8988T (cell line): ENCODE measurements around the gene MTIF3.
"Not testable (repeated sequence)": the region's sequence is repeated elsewhere in the genome, so short reads cannot be mapped to it uniquely, and the experiment has no call there.

ENCODE experiments used
- DNase-seq: peaks from one replicate; pipeline ENCODE4 v3.0.0; 2011

MTIF3 gene

DNA sequence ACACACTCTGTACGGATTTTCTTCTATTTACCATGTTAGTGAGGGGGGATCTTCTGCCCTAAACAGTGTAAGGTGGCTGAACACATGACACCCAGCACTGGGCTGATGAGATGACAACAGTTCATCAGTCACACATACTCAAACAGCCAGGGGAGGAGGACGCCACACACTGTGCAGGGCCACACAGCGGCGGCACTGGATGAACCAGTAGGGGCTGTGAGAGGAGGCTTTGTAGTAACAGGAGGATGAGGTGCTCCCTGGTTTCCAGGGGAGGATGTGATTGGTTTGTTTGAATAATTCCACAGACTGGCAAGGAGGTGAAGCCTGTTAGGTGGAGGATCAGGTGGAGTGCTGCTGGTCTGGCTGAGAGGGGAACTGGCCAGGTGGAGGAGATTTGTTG is 42.3 kb downstream of the MTIF3 start:
- DNase-seq, result no peak

DNA sequence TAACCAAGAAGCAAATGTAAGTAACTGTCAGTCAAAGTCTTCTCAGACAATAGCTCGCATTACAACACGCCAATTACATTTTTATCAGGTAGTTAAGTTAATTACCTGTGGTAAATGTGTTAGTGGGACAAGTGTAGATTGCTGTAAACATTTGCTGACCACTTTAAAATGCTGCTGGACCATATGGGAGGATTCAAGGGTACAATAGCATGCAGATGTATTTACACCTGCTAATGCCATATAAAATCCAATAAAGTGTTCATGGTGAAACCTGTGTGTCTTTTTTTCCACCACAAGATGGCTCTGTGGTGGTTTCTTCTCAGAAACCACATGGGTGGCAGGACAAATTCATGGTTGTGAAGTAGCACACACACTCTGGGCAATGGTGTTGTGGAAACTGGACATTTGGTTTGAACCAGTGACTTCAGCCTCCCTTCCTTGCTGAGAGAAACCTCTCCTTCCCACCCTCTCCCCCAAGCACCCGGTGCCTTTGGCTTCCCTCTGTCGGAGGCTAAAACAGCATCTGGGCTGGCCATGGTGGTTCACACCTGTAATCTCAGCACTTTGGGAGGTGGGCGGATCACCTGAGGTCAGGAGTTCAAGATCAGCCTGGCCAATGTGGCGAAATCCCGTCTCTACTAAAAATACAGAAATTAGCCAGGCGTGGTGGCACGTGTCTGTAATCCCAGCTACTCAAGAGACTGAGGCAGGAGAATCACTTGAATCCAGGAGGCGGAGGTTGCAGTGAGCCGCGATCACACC is 44.0 kb downstream of the MTIF3 start:
- no peak for DNase-seq

DNA sequence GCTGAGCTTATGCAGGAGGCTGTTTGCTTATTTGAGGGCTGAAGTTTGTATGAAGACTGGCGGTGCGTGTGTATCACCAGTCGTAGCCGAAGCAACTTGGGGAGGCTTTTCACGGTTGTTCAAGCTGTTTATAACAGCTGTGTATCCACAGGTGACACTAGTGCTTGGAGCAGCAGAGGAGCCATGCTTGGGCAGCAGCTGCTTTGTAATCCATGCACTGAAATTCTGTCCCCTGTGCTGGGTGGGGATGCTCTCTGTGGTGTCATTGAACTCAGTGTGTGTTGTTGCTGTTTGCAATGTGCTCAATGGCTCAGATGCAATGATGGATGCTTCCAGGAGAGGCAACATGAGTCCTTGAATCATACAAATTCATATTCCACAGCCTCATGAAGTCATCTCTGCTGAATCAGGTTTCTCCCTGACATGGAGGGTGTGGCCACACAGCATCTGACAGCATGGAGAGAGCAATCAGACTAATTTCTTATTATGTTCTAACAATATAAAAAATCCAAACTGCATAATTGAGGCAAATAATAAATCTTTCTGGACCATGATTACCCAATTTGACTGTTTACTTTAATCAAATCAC is 44.7 kb downstream of the MTIF3 start:
- DNase-seq, result no peak

DNA sequence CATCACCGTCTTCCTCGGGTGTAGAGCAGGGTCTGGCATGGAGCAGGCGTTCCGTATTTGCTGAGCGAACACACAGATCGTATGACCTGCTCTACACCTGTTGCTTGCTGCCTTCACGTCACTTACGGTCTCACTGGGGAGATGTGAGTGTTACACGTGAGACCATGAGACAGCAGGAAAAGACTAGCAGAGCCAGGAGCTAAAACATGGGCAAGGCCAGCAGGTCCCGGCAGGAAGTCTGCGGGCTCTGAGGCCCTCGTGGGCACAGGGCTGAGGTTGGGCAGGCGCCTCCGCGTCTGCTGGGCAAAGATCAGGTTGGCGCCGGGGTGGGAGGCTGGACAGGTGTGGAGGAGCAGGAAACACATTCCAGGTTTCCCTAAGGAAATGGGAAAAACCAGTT is 45.7 kb downstream of the MTIF3 start:
- no peak for DNase-seq

DNA sequence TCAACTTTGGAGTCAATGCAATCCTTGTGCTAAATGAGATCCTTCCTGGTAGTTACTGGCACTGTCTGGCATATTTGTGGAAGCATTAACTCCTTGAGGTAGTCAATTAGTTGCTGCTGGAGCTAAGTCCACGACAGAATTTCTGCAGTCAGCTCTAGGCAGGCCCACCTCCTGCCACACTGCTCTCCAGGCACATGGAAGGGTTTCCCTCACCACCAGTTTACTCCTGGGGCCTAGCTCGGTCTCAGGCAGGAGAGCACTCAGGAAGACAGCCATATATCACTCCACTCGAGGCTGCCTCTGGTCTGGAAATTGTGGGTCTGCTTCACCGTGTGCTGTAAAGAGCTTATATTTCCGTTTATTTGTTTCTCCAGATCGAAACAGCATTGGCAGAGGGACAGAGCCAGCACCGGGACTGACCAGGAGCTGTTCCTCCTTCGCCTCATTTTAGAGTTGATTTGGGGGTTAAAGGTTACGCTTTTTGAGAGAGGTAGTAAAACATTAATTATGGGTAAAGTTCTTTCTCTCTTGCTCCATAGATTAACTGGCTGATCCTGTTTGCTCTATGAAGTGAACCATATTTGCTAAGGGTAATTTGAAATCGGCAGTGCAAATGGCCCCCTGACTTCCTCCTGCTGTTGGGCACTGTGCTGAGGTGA is 46.5 kb downstream of the MTIF3 start:
- no peak for DNase-seq

DNA sequence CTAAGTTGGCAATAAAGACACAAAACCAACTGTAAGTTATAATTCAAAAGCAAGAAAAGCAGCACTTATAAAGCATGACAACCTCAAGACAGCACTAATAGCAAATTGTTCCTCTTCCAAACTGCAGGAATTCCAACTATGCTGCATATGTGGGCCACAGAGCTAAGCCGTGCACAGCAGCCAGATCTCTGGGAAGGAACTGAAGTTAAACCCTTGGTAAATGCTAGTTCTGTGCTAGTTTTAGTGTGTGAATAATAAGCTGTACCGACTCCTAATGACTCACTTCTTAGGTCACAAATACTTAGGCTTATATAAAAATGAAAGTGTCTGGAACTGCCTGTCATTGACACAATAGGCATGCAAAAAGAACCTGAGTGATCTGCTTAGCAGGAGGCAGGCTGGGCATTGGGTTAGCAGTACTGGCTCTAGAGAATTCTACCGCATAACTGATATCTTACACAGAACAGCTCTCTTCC is 47.1 kb downstream of the MTIF3 start:
- DNase-seq, result no peak

DNA sequence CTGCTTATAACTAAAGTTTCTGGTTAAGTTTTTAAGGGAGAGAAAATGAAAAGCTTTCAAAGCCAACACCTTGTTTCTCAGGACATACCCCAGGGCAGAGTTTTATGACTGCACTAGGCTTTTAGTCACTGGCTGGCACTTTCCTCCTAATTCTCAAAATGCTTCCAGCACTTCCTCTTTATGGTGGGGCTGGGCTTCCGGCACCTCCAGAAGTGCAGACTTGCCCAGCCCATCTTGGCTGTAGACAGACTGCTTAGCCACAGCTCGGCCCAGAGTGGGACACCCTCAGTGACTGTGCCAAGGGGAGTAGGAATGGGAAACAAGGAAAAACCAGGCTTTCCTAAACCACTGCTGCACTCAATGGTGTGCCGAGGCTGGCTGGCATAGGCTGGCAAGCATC is 49.2 kb downstream of the MTIF3 start:
- DNase-seq, result no peak

DNA sequence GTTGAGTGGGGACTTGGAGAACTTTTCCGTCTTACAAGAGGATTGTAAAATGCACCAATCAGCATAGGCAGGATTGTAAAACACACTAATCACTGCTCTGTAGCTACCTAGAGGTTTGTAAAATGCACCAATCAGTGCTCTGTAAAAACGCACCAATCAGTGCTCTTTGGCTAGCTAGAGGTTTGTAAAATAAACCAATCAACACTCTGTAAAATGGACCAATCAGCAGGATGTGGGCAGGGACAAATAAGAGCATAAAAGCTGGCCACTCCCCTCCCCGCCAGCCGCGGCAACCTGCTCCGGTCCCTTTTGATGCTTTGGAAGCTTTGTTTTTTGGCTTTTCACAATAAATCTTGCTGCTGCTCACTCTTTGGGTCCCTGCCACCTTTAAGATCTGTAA is 50.0 kb downstream of the MTIF3 start:
- not testable (repeated sequence) for DNase-seq

DNA sequence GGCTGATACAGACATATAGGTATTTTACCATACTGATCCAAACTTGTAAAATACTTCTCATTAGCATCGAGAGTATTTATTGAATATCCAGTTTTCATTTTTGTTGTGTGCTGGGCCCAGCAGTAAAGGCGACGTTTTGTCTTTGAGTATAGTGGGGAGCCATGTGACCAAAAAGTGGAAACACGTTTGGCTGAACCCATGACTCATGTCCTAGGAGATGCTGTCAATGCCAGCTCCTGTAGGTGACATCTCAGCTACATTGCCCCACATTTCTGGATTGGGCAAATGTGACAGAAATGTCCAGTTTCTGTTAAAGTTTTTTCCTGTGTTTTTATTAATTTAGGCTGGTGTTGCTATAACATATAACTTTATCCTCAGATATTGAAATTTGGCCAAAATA is 52.0 kb downstream of the MTIF3 start:
- DNase-seq, result no peak

DNA sequence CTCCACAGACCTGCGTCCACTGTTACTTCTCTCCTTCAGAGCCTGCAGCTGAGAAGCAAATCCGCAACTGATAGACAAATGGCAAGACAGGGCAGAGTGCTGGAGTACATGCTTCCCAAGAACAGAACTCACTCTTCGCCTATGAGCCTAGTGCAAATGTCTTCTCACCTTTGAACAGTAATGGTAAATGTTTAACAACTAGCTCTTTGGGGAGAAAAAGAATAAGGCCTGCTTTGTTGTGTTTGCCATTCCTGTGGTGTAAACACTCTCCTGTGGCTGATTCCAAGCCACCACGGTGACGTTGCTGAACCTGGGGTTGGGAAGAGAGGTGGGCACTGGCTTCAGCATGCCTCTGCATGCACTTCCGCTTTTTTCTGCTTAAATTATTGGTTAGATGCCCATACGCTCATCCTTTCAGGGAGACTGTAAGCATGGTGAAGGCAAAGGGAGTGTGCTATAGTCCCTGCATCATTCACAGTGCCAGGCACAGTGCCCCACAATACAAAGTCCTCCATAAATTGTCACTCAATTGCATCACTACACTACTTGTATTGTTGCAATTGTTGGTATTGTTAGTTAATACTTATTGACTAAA is 54.0 kb downstream of the MTIF3 start:
- DNase-seq, result no peak

DNA sequence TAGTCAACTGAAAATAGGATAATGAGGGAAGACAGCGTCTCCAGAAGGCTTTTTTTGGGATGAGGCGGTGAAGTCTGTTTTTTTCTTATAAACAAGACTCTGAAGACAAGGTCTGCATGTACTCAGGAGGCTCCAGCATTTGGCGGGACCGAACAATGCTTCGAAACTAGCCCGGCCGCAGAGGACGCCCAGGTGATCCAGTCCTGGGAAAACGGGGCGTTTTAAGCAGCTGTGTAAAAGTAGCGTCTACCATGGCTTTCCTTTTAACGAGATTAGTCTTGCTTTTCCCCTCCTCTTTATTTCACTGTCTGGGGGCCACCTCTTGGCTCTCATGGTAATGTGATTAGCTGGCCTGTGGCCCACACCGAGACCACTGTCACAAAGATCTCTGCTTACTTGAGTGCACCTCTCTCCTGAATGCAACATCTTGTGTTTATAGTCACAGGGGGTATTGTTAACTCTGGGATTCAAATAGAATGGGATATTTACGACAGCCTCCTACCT is 55.3 kb downstream of the MTIF3 start:
- no peak for DNase-seq

DNA sequence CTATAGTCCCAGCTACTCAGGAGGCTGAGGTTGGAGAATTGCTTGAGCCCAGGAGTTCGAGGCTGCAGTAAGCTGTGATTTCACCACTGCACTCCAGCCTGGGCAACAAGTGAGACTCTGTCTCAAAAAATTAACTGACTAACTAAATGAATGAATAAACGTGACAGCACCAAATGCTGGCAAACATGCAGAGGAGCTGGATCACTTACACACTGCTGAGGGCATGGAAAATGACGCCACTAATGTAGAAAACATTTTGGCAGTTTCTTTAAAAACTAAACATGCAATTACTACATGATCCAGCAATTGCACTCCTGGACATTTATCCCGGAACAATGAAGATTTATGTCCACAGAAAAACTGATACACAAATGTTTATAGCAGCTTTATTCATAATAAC is 57.3 kb downstream of the MTIF3 start:
- DNase-seq, result no peak

DNA sequence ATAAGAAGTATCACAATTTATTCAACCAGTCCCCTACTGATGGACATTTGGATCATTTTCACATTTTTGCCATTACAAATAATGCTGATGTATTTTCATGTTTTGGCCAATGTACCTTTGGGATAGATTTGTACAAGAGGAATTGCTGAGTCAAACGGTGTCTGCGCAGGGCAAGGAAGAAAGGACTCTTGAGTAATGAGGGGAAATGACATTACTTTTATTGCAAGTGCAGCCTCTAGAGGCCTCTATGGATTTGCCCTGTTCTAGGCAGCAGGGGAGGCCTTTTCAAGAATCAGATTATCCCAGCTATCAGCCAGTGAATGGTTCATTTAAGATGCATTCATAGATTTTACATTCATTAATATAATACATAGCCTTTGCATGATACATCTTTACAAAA is 58.9 kb downstream of the MTIF3 start:
- no peak for DNase-seq

DNA sequence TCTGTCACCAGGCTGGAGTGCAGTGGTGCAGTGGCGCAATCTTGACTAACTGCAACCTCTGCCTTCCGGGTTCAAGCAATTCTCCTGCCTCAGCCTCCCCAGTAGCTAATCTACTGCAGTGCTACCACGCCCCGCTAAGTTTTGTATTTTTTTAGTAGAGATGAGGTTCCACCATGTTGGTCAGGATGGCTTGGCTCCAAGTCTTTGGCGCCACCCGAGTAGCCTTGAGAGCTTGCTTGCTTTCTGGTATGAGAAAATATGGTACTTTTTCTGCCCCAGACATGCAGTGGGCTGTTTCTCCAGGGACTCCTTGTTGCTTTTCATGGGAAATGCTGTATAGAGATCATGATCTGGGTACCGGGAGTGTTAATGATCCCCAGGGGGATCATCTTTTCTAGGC is 60.5 kb downstream of the MTIF3 start:
- DNase-seq, result no peak

DNA sequence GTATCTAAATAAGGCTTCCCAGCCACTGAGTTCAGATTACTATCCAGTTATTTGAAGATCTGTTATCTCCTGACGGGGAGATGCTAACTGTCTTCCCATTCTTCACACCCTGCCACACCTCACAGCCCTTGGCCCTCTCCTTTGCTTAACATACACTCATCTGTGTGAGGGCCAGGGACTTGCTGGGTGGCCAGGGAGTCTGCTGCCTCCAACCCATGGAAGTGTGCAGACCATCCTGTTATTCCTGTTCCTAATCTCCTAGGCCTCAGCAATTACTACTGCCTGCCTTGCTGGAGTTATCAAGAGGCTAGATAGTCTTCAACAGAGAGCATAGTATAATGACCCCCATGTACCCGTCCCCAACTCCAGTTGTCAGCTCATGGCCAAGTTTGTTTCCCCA is 62.1 kb downstream of the MTIF3 start:
- no peak for DNase-seq
